Placental pericyte (primary cell): ENCODE data around the gene CD46. TPM values are rescaled to one million over a fixed set of nuclear protein-coding genes. Genes with fewer than 3 reads are reported as not detected.

ENCODE experiments used
- small RNA-seq: library from RNA; depleted of rRNA; stranded (forward); fragments of <200 nt; gene quantifications from one replicate; pipeline ENCODE3, GENCODE V24; 2012; ENCODE audit warnings: low replicate concordance
- total RNA-seq: library from RNA; depleted of rRNA; stranded (reverse); fragments of >200 nt; gene quantifications from 2 replicates; pipeline ENCODE4 v1.2.3, GENCODE V29; 2012

The CD46 gene
- 120 and 135 TPM in 2 replicates for total RNA-seq

GRCh38 chr1:207751790-207752455 lies at the start of gene CD46:
Gene CD46, plus strand, starts transcription at chr1:207752054. Its CDS starts 159 bp downstream, at chr1:207752213.

Small RNAs within 50 kb of the gene (small RNA-seq; reads per million reads assigned to genes)
- not detected for gene RNA5SP534

Other genes with a start within 250 kb of the CD46 start
- not detected in 2 replicates for gene CR1L, start 106.9 kb upstream of the CD46 start, total RNA-seq
- gene CD34, start 159.1 kb downstream of the CD46 start, total RNA-seq = 0.14 TPM in 1 of 2 replicates, not detected in the other